Testis (tissue), 2 donors: ENCODE results near the gene SEZ6L.

Experiments
- POLR2A ChIP-seq: fragments of 450-650 bp; IDR thresholded peaks from one replicate; pipeline ENCODE4 v1.6.1; 2017; ENCODE audit warnings: antibody characterized with exemption, mild to moderate bottlenecking, moderate library complexity
- TF ChIP-seq, protein P1 (sequence below), 3 experiments: fragments of 450-650 bp in 2 of 3; fragments of 200-600 bp in 1 of 3; sonication (generic) in 1 of 3; IDR thresholded peaks; one replicate each; pipeline ENCODE4 v1.5.1; 2016 to 2019; ENCODE audit warnings: antibody characterized with exemption in 3 of 3, mild to moderate bottlenecking in 2 of 3, moderate library complexity in 1 of 3

DNA sequence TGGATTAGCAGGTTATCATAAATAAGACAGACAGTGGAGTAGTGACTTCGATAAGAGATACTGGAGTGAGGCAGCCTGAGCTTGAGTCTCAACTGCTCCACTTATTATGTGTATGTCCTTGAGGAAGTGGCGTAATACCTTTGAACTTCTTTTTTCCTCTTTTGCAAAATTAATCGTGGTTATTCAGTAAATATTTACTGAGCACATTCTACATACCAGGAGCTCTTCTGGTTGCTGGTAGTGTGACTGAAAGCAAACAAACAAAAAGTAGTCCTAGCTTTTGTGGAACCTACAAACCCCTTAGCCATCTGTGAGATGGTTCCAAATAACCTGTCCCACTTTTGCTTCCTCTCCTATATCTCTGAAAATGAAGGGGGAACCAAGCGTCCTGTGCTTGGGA lies 134.2 kb downstream of the SEZ6L start:
- TF ChIP-seq, protein P1, sequence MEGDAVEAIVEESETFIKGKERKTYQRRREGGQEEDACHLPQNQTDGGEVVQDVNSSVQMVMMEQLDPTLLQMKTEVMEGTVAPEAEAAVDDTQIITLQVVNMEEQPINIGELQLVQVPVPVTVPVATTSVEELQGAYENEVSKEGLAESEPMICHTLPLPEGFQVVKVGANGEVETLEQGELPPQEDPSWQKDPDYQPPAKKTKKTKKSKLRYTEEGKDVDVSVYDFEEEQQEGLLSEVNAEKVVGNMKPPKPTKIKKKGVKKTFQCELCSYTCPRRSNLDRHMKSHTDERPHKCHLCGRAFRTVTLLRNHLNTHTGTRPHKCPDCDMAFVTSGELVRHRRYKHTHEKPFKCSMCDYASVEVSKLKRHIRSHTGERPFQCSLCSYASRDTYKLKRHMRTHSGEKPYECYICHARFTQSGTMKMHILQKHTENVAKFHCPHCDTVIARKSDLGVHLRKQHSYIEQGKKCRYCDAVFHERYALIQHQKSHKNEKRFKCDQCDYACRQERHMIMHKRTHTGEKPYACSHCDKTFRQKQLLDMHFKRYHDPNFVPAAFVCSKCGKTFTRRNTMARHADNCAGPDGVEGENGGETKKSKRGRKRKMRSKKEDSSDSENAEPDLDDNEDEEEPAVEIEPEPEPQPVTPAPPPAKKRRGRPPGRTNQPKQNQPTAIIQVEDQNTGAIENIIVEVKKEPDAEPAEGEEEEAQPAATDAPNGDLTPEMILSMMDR (IDR thresholded peaks at IDR 0.05) = no peak
- TF ChIP-seq POLR2A = no peak
